CD14-positive monocyte (primary cell): ENCODE measurements around the gene SCAF4. TPM values are rescaled to one million over a fixed set of nuclear protein-coding genes. Genes with fewer than 3 reads are reported as not detected.

Experiments
- DNase-seq, 3 donors: peaks; one replicate each; pipeline ENCODE4 v3.0.0-alpha.2; 2011 to 2022
- H2AFZ ChIP-seq: 2 replicates; pipeline ENCODE4 v1.6.0; 2012; ENCODE audit warnings: mild to moderate bottlenecking, low read depth, low read length, inconsistent platforms; ENCODE audit not compliant: insufficient read depth, poor library complexity, severe bottlenecking
- H3K27ac ChIP-seq, 2 donors: 1 replicate in 1 of 2; 2 replicates in 1 of 2; pipeline ENCODE4 v1.5.1; 2012 to 2013; ENCODE audit warnings: low read length in 2 of 2, control low read depth in 1 of 2, inconsistent platforms in 1 of 2, low read depth in 1 of 2, mild to moderate bottlenecking in 1 of 2
- H3K27me3 ChIP-seq, 2 donors: one replicate each; pipeline versions ENCODE4 v1.6.0 to v1.6.1; 2011 to 2013; ENCODE audit warnings: low read length in 2 of 2; ENCODE audit not compliant: control insufficient read depth in 2 of 2, insufficient read depth in 2 of 2
- H3K36me3 ChIP-seq, 2 donors: replicated peaks in 1 of 2; 1 replicate in 1 of 2; 2 replicates in 1 of 2; pipeline versions ENCODE4 v1.5.1 to v1.6.1; 2012 to 2013; ENCODE audit warnings: low read length in 2 of 2, control low read depth in 1 of 2, inconsistent platforms in 1 of 2, mild to moderate bottlenecking in 1 of 2; ENCODE audit not compliant: insufficient read depth in 2 of 2, control insufficient read depth in 1 of 2
- H3K4me1 ChIP-seq, 2 donors: 1 replicate in 1 of 2; 2 replicates in 1 of 2; pipeline versions ENCODE4 v1.5.1 to v1.6.1; 2012 to 2013; ENCODE audit warnings: low read length in 2 of 2, control low read depth in 1 of 2, inconsistent platforms in 1 of 2, mild to moderate bottlenecking in 1 of 2, moderate library complexity in 1 of 2; ENCODE audit not compliant: insufficient read depth in 2 of 2, control insufficient read depth in 1 of 2
- H3K4me2 ChIP-seq: replicated peaks from 2 replicates; pipeline ENCODE3; 2012; ENCODE audit warnings: low read length, moderate library complexity, mild to moderate bottlenecking; ENCODE audit not compliant: poor library complexity, severe bottlenecking; ENCODE audit errors: extremely low read depth
- H3K4me3 ChIP-seq, 3 experiments: fragments of 200-600 bp in 1 of 3; sonication (generic) in 1 of 3; replicated peaks in 1 of 3; 1 replicate in 2 of 3; 2 replicates in 1 of 3; pipeline ENCODE4 v1.5.1; 2011 to 2013; ENCODE audit warnings: low read length in 3 of 3, mild to moderate bottlenecking in 3 of 3, control low read depth in 2 of 3, low read depth in 2 of 3, inconsistent platforms in 1 of 3, moderate library complexity in 1 of 3
- H3K79me2 ChIP-seq: 2 replicates; pipeline ENCODE4 v1.6.0; 2012; ENCODE audit warnings: mild to moderate bottlenecking, control low read depth, inconsistent platforms, low read length, moderate library complexity; ENCODE audit not compliant: insufficient read depth
- H3K9ac ChIP-seq: 2 replicates; pipeline ENCODE4 v1.6.0; 2017; ENCODE audit warnings: low read length, mild to moderate bottlenecking; ENCODE audit not compliant: insufficient read depth, poor library complexity, severe bottlenecking
- H3K9me3 ChIP-seq, 2 donors: replicated peaks in 1 of 2; 1 replicate in 1 of 2; 2 replicates in 1 of 2; pipeline versions ENCODE4 v1.5.1 to v1.6.1; 2012 to 2013; ENCODE audit warnings: low read length in 2 of 2, control low read depth in 1 of 2; ENCODE audit not compliant: control insufficient read depth in 1 of 2, insufficient read depth in 1 of 2
- H4K20me1 ChIP-seq: 2 replicates; pipeline ENCODE4 v1.6.0; 2012; ENCODE audit warnings: mild to moderate bottlenecking, low read length, control low read depth, moderate library complexity; ENCODE audit not compliant: insufficient read depth
- H3K27ac Mint-ChIP-seq, 7 donors: one replicate each; pipeline ENCODE4 v1.8.0; 2020; ENCODE audit warnings: mild to moderate bottlenecking in 7 of 7, mixed read lengths in 7 of 7, moderate library complexity in 6 of 7, inconsistent platforms in 2 of 7
- H3K27me3 Mint-ChIP-seq, 3 donors: one replicate each; pipeline ENCODE4 v1.8.0; 2021 to 2022; ENCODE audit warnings: low read depth in 3 of 3, mild to moderate bottlenecking in 3 of 3, mixed read lengths in 3 of 3, moderate library complexity in 3 of 3, inconsistent platforms in 1 of 3
- H3K36me3 Mint-ChIP-seq, 2 donors: one replicate each; pipeline ENCODE4 v1.8.0; 2020; ENCODE audit warnings: mixed read lengths in 2 of 2, inconsistent platforms in 1 of 2, mild to moderate bottlenecking in 1 of 2
- H3K4me1 Mint-ChIP-seq: one replicate; pipeline ENCODE4 v1.8.0; 2020; ENCODE audit warnings: mild to moderate bottlenecking, mixed read lengths
- H3K4me3 Mint-ChIP-seq, 2 donors: one replicate each; pipeline ENCODE4 v1.8.0; 2020; ENCODE audit warnings: mild to moderate bottlenecking in 2 of 2, mixed read lengths in 2 of 2, moderate library complexity in 1 of 2
- H3K9me3 Mint-ChIP-seq, 7 donors: one replicate each; pipeline ENCODE4 v1.8.0; 2020 to 2022; ENCODE audit warnings: mixed read lengths in 7 of 7, mild to moderate bottlenecking in 6 of 7, moderate library complexity in 6 of 7, inconsistent platforms in 2 of 7
- WGBS: methylation state at CpG from one replicate; pipeline ENCODE4 v1.1.5; 2013; ENCODE audit warnings: missing lambda C conversion rate; ENCODE audit not compliant: insufficient coverage; 5-methylcytosine and 5-hydroxymethylcytosine counted together
- intact Hi-C, 2 donors: fragments of 100-400 bp; cut with micrococcal nuclease; formaldehyde crosslinking; loops; one replicate each; pipeline versions ENCODE4 v1.15.0 to v1.15.1; 2023
- polyA plus RNA-seq, 3 donors: library from polyadenylated mRNA; depleted of rRNA in 1 of 3; unstranded in 2 of 3; stranded (reverse) in 1 of 3; fragments of 300-500 nt in 2 of 3; fragments of >200 nt in 1 of 3; fragmentation: Illumina TruSeq in 2 of 3; gene quantifications; 1 replicate in 2 of 3; 2 replicates in 1 of 3; pipeline ENCODE4 v1.2.3, GENCODE V29; 2012 to 2021
- TF ChIP-seq, protein P1 (sequence below): fragments of 200-600 bp; IDR thresholded peaks from one replicate; pipeline ENCODE4 v1.8.0; 2022; ENCODE audit warnings: antibody characterized with exemption, mild to moderate bottlenecking

Gene SCAF4
- polyA plus RNA-seq, 3 donors, result 4.6 to 28.7 (median 11.3) TPM

DNA sequence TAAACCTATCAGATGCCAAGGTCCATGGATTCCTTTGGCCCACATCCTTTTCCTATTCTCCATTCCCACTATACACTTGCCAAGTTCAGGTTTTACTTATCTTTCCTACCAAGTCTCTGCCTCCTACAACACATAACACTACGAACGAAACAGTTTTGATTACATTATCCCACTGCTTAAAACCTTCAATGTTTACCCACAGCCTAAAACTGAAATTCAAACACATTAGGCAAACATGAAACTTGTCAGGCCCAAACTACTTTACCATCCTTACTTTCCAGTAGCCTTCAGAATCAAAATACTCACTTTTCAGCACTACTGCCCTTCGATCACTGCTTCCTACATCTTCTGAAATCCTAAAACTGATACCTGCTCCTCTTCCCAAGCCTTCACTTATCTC, 3.0 kb downstream of the SCAF4 start:
- 98% methylated on average over 3 of the region's 3 CpGs for WGBS
- TF ChIP-seq, protein P1, sequence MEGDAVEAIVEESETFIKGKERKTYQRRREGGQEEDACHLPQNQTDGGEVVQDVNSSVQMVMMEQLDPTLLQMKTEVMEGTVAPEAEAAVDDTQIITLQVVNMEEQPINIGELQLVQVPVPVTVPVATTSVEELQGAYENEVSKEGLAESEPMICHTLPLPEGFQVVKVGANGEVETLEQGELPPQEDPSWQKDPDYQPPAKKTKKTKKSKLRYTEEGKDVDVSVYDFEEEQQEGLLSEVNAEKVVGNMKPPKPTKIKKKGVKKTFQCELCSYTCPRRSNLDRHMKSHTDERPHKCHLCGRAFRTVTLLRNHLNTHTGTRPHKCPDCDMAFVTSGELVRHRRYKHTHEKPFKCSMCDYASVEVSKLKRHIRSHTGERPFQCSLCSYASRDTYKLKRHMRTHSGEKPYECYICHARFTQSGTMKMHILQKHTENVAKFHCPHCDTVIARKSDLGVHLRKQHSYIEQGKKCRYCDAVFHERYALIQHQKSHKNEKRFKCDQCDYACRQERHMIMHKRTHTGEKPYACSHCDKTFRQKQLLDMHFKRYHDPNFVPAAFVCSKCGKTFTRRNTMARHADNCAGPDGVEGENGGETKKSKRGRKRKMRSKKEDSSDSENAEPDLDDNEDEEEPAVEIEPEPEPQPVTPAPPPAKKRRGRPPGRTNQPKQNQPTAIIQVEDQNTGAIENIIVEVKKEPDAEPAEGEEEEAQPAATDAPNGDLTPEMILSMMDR, result no peak
- Mint-ChIP-seq H3K36me3 (peaks cover 0 to 3% of the 10 kb centered on the region in 2 donors), H3K4me1 (peaks cover 15% of the 10 kb centered on the region), H3K4me3 (no peak overlapping the region), H3K27ac (no peak overlapping the region), H3K9me3 (no peaks in the 10 kb centered on the region), H3K27me3 (peaks cover 0 to 3% (median 0%) of the 10 kb centered on the region in 3 donors)
- intact Hi-C loops, result no loop called here
- Histone ChIP-seq H3K27ac (peak overlapping the region in 1 of 2 donors; percentile 34), H3K79me2 (peaks cover 83% of the 10 kb centered on the region), H4K20me1 (peaks cover 75% of the 10 kb centered on the region), H3K9ac (no peak overlapping the region), H3K27me3 (no peaks in the 10 kb centered on the region), H3K9me3 (no peaks in the 10 kb centered on the region), H3K4me2 (peak overlapping the region; percentile 96), H3K36me3 (no peaks in the 10 kb centered on the region), H3K4me1 (peaks cover 39 to 41% of the 10 kb centered on the region in 2 donors), H3K4me3 (peak overlapping the region in 1 of 3 experiments; percentile 91), H2AFZ (no peak overlapping the region)
- DNase-seq, result no peak

DNA sequence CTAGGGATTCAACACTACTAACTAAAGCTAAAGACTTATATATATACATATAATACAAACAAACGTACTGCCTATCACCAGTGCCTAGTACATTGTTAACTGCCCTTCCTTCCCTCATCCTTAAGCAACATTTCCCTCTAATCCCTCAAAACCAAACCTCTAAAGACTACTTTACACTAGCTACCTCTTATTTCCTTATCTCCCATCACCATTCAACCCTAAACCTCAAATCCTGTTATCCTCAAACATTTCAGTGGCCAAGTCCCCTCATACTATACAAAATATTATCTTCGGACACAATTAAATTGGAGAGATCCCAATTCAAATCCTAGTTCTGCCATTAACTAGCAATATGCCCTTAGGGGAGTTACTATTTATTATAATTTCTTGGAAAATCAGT, 3.7 kb downstream of the SCAF4 start:
- Mint-ChIP-seq H3K4me3 (no peak overlapping the region), H3K4me1 (peaks cover 20% of the 10 kb centered on the region), H3K9me3 (peaks cover 0 to 1% (median 0%) of the 10 kb centered on the region in 7 donors), H3K36me3 (peaks cover 0 to 3% of the 10 kb centered on the region in 2 donors), H3K27ac (no peak overlapping the region), H3K27me3 (peaks cover 0 to 3% (median 0%) of the 10 kb centered on the region in 3 donors)
- H3K79me2 ChIP-seq, result peaks cover 86% of the 10 kb centered on the region
- H2AFZ ChIP-seq, result no peak overlapping the region
- H3K9ac ChIP-seq, result no peak overlapping the region
- H3K4me2 ChIP-seq, result peak overlapping the region; percentile 12
- no peak overlapping the region for H3K4me3 ChIP-seq
- H3K36me3 ChIP-seq, result no peaks in the 10 kb centered on the region
- no peak overlapping the region for H3K27ac ChIP-seq
- intact Hi-C loops, result no loop called here
- no peaks in the 10 kb centered on the region for H3K27me3 ChIP-seq
- H3K9me3 ChIP-seq, result no peaks in the 10 kb centered on the region
- H3K4me1 ChIP-seq, result peaks cover 32 to 34% of the 10 kb centered on the region in 2 donors
- peaks cover 83% of the 10 kb centered on the region for H4K20me1 ChIP-seq
- TF ChIP-seq, protein P1, result no peak
- WGBS, result 100% methylated on average over 1 of the region's 2 CpGs
- no peak for DNase-seq
